ENCODE data around the gene ZWILCH. TPM values are rescaled to one million over a fixed set of nuclear protein-coding genes. Genes with fewer than 3 reads are reported as not detected.

ZWILCH gene
- total RNA-seq, 4 donors from 2014 or later: 4.7 to 8.9 (median 5.1) TPM

- no peaks in the 10 kb centered on the region for H3K4me1 ChIP-seq
- H3K27ac ChIP-seq: no peak overlapping the region
- H3K27me3 ChIP-seq: peaks cover 8% of the 10 kb centered on the region
- no peaks in the 10 kb centered on the region for H3K9me3 ChIP-seq
- no peak overlapping the region for H3K4me3 ChIP-seq
- H3K36me3 ChIP-seq: no peaks in the 10 kb centered on the region
- WGBS: 75% methylated on average over 14 of the region's 14 CpGs
- DNase-seq (ENCODE audit: low spot score in 2 of 2): no peak
- no peak for TF ChIP-seq EP300 (IDR thresholded peaks at IDR 0.05)
- no peak for TF ChIP-seq POLR2A (IDR thresholded peaks at IDR 0.05)
- TF ChIP-seq, protein P1, sequence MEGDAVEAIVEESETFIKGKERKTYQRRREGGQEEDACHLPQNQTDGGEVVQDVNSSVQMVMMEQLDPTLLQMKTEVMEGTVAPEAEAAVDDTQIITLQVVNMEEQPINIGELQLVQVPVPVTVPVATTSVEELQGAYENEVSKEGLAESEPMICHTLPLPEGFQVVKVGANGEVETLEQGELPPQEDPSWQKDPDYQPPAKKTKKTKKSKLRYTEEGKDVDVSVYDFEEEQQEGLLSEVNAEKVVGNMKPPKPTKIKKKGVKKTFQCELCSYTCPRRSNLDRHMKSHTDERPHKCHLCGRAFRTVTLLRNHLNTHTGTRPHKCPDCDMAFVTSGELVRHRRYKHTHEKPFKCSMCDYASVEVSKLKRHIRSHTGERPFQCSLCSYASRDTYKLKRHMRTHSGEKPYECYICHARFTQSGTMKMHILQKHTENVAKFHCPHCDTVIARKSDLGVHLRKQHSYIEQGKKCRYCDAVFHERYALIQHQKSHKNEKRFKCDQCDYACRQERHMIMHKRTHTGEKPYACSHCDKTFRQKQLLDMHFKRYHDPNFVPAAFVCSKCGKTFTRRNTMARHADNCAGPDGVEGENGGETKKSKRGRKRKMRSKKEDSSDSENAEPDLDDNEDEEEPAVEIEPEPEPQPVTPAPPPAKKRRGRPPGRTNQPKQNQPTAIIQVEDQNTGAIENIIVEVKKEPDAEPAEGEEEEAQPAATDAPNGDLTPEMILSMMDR (IDR thresholded peaks at IDR 0.05): no peak
- no peak for TF ChIP-seq POLR2AphosphoS5 (IDR thresholded peaks at IDR 0.05)
Observed at GRCh38 chr15:66598095-66598815, 93.1 kb downstream of the ZWILCH start.

Other genes starting within 250 kb of the ZWILCH start
- gene DIS3L, start 211.8 kb upstream of the ZWILCH start, total RNA-seq: 10 to 100 TPM; 15.8 to 26.1 (median 21.2) TPM
- gene TIPIN, start 148.6 kb upstream of the ZWILCH start, total RNA-seq: 1 to 10 TPM; 4.8 to 8.2 (median 7.0) TPM
- 10 to 100 TPM; 23.6 to 31.0 (median 27.9) TPM for gene MAP2K1, start 118.4 kb upstream of the ZWILCH start, total RNA-seq
- 10 to 100 TPM in 3 of 4 donors, 1 to 10 TPM in 1; 9.9 to 26.8 (median 17.3) TPM for gene SNAPC5, start 7.6 kb upstream of the ZWILCH start, total RNA-seq
- 1,000 to 10,000 TPM; 3,240 to 5,495 (median 4,865) TPM for gene RPL4, start 471 bp upstream of the ZWILCH start, total RNA-seq
- under 1 TPM in 1 of 4 donors, not detected in 3; 0.23 TPM for gene LCTL, start 60.7 kb downstream of the ZWILCH start, total RNA-seq
- 1 to 10 TPM; 2.9 to 7.0 (median 6.9) TPM for gene SMAD6, start 196.9 kb downstream of the ZWILCH start, total RNA-seq